Loucy (cell line): ENCODE results near the gene KAT2A.

Source experiments
- EZH2phosphoT487 ChIP-seq: fragments of 200-600 bp; IDR thresholded peaks from 2 replicates; pipeline ENCODE4 v1.6.1; 2018; ENCODE audit warnings: antibody characterized with exemption, mild to moderate bottlenecking, moderate library complexity, borderline replicate concordance
- TF ChIP-seq, protein P1 (sequence below): fragments of 200-600 bp; sonication (generic); conservative IDR thresholded peaks from 2 replicates; pipeline ENCODE4 v1.5.1; 2014; ENCODE audit warnings: mild to moderate bottlenecking, antibody characterized with exemption, low read length

DNA sequence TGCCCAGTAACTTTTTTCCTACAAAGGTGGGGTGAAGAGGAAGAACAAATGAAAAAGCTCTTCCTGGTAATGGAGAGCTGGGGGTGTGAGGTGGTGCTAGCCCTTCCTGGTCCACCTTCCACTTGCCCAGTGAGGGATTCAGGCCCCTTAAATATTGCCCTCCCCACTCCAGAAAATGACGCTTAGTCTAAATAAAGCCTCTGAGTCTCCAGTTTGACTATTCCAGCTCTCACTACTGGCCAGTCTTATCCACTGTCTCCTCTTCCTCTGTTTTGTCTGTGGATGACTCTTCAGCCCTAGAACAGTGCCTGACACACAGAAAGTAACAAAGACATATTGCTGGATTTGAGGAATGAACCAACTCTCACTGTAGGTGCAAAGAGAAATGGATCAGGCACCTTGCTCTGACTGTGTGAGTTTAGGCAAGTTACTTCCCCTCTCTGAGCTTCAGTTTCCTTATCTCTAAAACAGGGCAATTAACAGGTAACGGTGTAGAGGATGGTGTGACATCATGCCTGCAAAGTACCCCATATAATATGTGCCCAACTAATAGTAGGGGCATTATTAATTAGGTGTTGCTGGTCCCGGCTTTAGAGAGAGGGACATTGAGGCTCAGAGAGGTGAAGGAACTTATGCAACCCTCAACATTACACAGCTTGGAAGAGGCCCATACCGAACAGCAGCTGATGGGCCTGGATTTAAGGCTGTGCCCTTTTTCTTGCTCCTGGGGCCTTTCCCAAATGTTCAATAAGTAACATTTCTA, 44.2 kb downstream of the KAT2A start:
- TF ChIP-seq, protein P1, sequence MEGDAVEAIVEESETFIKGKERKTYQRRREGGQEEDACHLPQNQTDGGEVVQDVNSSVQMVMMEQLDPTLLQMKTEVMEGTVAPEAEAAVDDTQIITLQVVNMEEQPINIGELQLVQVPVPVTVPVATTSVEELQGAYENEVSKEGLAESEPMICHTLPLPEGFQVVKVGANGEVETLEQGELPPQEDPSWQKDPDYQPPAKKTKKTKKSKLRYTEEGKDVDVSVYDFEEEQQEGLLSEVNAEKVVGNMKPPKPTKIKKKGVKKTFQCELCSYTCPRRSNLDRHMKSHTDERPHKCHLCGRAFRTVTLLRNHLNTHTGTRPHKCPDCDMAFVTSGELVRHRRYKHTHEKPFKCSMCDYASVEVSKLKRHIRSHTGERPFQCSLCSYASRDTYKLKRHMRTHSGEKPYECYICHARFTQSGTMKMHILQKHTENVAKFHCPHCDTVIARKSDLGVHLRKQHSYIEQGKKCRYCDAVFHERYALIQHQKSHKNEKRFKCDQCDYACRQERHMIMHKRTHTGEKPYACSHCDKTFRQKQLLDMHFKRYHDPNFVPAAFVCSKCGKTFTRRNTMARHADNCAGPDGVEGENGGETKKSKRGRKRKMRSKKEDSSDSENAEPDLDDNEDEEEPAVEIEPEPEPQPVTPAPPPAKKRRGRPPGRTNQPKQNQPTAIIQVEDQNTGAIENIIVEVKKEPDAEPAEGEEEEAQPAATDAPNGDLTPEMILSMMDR: no peak
- no peak for TF ChIP-seq EZH2phosphoT487
